Amniotic epithelial cell (primary cell): ENCODE measurements around the gene SPAAR.
"Not testable (repeated sequence)": the region's sequence is repeated elsewhere in the genome, so short reads cannot be mapped to it uniquely, and the experiment has no call there.

Source experiments
- DNase-seq: peaks from one replicate; pipeline ENCODE4 v3.0.0-alpha.2; 2010; ENCODE audit warnings: low read depth

The SPAAR gene

GRCh38 chr9:35923598-35923926, 14.3 kb downstream of the SPAAR start:
- DNase-seq, result no peak

DNA sequence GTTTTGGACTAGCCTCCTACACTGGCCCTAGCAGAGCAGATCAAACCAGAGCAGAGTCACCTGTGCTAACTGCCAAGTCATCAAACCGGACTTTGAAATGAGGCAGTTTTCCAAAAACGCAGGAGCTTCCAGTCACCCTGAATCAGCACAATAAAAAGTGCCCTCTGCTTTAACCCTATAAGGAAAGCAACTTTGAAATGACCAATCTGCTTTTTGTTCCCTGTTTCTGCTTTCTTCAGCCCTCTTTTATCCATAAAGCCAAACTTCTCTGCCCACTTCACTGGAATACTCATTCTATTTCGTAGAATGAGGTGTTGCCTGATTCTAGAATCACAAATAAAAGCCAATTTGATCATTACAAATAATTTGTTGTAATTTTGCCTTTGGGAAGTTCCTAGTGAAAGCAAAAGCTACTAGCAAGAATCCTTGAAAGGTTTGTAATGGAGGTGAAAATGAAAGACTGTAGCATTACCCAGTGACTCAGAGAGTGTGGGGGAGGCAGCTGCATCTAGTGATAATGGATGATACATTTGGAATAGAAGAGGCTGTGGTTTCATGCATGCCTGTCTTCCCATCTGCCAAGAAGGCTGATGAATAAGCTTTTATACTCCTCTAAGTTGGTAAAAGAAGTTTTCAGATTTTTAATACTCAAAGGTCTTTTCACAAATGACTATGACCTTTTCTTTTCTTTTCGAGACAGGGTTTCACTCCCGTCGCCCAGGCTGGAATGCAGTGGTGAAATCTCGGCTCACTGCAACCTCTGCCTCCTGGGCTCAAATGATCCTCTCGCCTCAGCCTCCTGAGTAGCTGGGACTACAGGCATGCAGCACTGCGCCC, 14.9 kb downstream of the SPAAR start:
- peak; percentile 97 for DNase-seq

DNA sequence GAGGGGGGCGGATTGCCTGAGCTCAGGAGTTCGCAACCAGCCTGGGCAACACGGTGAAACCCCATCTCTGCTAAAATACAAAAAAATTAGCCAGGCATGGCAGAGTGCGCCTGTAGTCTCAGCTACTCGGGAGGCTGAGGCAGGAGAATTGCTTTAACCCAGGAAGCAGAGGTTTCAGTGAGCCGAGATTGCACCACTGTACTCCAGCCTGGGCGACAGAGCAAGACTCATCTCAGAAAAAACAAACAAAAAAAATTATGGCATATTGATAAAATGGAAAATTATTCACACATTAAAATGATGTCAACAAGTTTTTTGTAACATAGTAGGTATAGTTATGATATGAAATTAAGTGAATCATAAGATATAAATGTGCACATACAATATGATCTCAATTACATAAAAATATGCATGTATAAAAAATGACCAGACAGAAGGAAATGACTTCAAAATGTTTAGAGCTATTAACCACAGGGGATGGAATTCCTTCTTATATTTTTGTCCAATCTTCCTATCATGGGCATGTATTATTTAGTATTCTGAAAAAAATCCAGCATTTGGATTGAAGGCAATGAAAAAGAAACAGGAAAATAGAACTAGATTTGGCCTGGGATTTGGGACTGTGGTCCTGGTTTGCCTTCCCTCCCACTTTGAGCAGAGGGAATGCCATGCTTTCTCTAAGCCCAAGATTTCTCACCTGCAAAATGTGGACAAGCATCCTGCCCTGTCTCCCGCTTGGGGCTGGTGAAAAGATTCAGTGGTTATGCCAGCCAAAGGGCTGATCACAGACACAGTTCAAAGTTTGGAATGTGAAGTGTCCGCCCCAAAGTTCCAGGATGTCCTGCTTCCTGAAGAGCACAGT, 19.5 kb downstream of the SPAAR start:
- no peak for DNase-seq

DNA sequence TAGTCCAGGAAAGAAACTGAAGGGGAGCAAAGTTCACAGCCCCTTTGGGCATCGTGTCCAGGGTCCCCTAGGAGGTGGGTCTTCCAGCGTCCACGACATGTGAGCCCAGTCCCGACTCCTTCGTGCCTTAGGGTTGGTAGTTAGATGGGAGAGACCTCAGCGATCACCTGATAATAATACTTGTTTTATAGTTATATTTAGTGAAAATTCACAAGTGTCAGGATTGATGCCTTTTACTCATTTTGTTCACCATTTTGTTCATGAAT, 20.1 kb downstream of the SPAAR start:
- DNase-seq, result no peak

GRCh38 chr9:35930521-35930920, 21.2 kb downstream of the SPAAR start:
- no peak for DNase-seq

GRCh38 chr9:35930989-35931388, 21.7 kb downstream of the SPAAR start:
- peak; percentile 10 for DNase-seq

DNA sequence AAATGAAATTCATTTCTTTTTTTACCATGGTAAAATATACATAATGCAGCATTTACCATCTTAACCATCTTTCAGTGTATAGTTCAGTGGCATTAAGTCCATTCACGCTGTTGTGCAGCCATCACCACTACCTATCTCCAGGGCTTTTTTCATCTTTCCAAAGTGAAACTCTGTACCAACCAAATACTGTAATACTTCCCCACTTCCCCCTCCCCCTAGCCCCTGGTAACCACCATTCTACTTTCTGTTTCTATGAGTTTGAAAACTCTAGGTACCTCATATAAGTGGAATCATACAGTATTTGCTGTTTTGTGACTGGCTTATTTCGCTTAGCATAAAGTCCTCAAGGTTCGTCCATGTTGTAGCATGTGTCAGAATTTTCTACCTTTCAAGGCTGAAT, 23.4 kb downstream of the SPAAR start:
- DNase-seq, result no peak

- DNase-seq, result peak; percentile 18
Measured at GRCh38 chr9:35933550-35934067, 24.3 kb downstream of the SPAAR start.

DNA sequence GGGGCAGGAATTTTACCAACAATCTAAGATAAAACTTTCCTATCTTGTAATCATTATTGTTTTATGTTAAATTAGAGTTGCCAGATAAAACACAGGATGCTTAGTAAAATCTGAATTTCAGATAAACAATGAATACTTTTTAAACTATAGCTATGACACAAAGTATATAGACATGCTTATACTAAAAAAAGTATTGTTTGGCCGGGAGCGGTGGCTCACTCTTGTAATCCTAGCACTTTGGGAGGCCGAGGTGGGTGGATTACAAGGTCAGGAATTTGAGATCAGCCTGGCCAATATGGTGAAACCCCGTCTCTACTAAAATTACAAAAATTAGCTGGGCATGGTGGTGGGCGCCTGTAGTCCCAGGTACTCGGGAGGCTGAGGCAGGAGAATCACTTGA, 24.8 kb downstream of the SPAAR start:
- not testable (repeated sequence) for DNase-seq

- DNase-seq, result peak; percentile 64
Measured at GRCh38 chr9:35935261-35935660, 26.0 kb downstream of the SPAAR start.

GRCh38 chr9:35935755-35936509, 26.6 kb downstream of the SPAAR start:
- no peak for DNase-seq

DNA sequence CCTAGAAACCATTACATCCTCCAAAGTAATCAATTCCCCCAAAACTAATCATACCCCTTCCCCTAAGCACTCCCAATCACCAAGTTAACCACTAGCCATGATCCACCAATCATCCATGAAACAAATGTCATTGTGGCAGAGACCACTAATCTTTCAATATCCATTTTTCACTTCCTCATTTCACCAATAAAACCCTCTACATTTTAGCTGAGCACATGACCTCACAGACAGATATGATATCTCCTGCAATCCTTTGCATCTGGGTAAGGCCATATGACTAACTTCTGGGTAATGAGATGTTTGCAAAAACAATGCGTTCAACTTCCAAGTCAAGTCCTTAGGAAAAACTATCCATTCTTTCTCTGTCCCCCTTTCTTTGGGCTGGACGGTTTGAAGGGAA, 27.9 kb downstream of the SPAAR start:
- DNase-seq, result peak; percentile 75

DNA sequence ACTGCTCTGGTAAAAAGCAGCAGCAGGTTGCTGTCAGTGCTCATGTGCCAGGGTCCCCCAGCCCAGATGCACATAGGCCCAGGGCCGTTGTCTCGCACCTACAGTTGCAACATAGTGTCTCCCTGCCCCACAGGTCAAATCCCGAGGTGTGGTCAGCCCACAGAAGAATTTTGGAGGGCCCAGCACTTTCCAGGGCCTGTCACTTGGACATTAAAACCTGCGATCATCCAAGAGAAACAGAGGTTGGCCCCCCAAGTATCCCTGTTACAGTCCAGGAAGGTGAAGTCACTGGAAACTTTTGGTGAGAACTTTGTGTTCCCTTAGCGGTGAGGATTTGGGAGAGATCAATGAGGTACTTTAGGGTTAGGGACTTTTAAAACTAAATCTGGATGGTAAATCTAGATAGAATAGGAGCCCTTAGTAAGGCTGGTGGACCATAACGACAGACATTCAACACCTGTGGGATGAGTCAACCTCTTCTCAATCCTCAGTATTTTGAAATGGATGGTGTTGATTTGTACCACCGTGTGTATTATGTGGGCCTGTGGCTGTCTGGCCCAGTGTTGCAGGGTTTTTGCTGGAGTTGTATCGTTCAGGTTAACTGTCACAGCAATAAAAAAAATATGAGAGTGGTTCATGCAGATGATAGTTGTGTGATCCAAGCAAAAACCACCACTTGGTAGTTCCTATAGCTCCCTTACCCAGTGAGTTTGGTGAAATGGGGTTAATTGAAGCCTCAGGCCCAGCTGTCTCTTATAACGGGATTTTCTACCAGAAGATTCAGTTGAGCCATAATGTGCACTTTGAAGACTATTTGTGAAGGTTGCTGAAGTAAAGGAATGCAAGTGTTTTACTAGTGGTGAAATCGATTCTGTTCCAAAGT, 29.4 kb downstream of the SPAAR start:
- DNase-seq, result no peak

GRCh38 chr9:35939679-35940250, 30.5 kb downstream of the SPAAR start:
- no peak for DNase-seq

DNA sequence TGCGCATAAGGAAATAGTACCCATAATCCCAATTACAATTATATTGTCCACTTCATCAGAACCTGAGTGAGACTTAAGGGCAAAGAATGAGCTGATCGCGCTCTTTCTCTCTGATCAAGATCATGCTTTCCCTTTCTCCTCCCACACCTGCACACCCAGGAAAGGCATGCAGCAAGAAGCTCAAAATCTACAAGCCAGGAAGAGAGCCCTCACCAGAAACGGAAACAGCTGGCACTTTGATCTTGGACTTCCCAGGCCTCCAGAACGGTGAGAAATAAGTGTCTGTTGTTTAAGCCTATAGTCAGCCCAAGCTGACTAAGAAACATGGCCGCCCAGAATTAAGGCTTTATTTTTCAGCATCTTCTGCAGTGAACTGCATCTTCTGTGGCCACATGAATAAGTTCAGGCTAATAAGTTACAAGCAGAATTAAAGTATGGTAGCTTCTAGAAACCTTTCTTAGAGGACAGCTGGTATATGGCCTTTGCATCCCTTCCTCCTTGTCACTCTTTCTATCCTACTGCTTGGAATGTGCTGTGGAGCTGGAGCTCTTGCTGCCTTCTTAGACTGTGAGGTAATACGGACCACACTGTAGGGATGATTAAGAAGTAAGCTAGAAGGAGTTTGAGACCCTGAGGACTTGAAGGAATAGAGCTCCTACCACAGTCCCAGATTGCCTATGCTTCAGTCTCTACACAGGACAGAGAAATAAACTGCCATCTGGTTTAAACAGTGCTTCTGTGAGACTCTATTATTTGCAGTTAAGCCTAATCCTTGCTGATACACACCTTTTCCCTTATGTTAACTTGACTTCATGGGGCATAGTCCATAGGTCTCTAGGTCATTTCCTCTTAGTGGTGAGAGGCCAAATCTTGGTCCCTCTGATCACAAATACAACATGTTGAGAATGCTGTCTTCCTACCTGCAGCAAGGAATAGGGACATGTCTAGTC, 31.4 kb downstream of the SPAAR start:
- no peak for DNase-seq

DNA sequence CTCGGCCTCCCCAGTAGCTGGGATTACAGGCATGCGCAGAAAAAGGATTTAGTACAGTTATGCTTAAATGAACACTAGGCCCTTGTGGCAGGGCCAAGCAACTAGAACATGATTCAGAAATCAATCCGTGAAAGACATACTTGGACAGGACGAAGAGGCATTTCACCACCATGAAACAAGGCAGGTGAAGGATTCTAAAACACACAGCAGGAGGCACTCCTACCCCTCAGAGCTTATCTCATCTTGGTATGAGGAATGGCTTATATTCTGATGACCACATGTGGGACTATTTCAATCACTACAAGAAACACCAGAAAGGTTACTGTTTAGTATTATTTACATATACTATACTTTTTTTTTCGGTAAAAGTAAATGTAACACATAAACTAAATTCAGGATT, 33.0 kb downstream of the SPAAR start:
- DNase-seq, result no peak

- no peak for DNase-seq
Measured at GRCh38 chr9:35944173-35944572, 34.9 kb downstream of the SPAAR start.

GRCh38 chr9:35944841-35945240, 35.6 kb downstream of the SPAAR start:
- no peak for DNase-seq

GRCh38 chr9:35945341-35946018, 36.2 kb downstream of the SPAAR start:
- peak; percentile 90 for DNase-seq

DNA sequence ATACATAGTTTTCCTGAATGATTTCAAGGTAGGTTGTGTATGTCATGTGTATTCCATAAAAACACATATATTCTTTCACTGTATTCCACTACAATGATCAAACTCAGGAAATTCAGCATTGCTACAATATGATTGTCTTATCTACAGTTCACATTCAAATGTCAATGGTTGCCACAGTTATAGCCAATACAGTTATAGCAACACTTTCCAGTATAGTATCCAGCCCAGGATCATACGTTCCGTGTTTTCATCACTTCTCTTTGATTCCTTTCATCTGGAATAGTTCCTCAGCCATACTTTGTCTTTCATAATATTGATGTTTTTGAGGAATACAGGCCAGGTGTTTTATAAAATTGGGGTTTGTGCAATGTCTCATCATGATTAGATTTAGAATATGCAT, 39.2 kb downstream of the SPAAR start:
- no peak for DNase-seq
